Bronchial epithelial cell (primary cell): ENCODE data around the gene ELOVL1. TPM values are rescaled to one million over a fixed set of nuclear protein-coding genes. Genes with fewer than 3 reads are reported as not detected.

Experiments
- DNase-seq: peaks from one replicate; pipeline ENCODE4 v3.0.0-alpha.2; 2010; ENCODE audit warnings: low read depth
- FAIRE-seq: peaks from 2 replicates; lab custom pipeline; 2011; peaks lifted over from hg19 to GRCh38; lab: Jason Lieb, UNC
- H3K27me3 ChIP-seq: 2 replicates; pipeline ENCODE4 v1.5.1; 2011; ENCODE audit warnings: low read length; ENCODE audit not compliant: control insufficient read depth, insufficient read depth
- H3K36me3 ChIP-seq: 2 replicates; pipeline ENCODE4 v1.5.1; 2011; ENCODE audit warnings: low read length; ENCODE audit not compliant: control insufficient read depth, insufficient read depth
- H3K4me3 ChIP-seq: 2 replicates; pipeline ENCODE4 v1.5.1; 2011; ENCODE audit warnings: mild to moderate bottlenecking, low read depth, low read length, control low read depth
- CTCF ChIP-seq: IDR thresholded peaks from 2 replicates; pipeline ENCODE4 v1.5.1; 2011; ENCODE audit warnings: mild to moderate bottlenecking, moderate library complexity, low read length, control low read depth, inconsistent platforms; ENCODE audit not compliant: insufficient read depth, severe bottlenecking
- total RNA-seq: library from RNA; depleted of rRNA; stranded (reverse); fragments of >200 nt; gene quantifications from 2 replicates; pipeline ENCODE4 v1.2.1, GENCODE V29; 2014

Gene ELOVL1
- total RNA-seq, 1 donor from 2014 or later: 55.8 TPM

GRCh38 chr1:43350976-43351375 is 16.8 kb downstream of the ELOVL1 start:
- no peak for FAIRE-seq
- no peaks in the 10 kb centered on the region for H3K27me3 ChIP-seq
- H3K36me3 ChIP-seq: no peaks in the 10 kb centered on the region
- H3K4me3 ChIP-seq: no peak overlapping the region
- TF ChIP-seq CTCF: no peak
- DNase-seq: no peak

- Histone ChIP-seq H3K36me3 (no peaks in the 10 kb centered on the region), H3K27me3 (no peaks in the 10 kb centered on the region), H3K4me3 (peak overlapping the region; percentile 71)
- no peak for FAIRE-seq
- peak; percentile 41 for DNase-seq
- TF ChIP-seq CTCF: no peak
Measured at GRCh38 chr1:43349594-43350306, 18.1 kb downstream of the ELOVL1 start.

- FAIRE-seq (no peak), DNase-seq (peak; percentile 67)
- Histone ChIP-seq H3K27me3 (no peaks in the 10 kb centered on the region), H3K4me3 (peak overlapping the region; percentile 71), H3K36me3 (no peaks in the 10 kb centered on the region)
- no peak for TF ChIP-seq CTCF
Measured at GRCh38 chr1:43348809-43349593, 18.8 kb downstream of the ELOVL1 start.

- Histone ChIP-seq H3K27me3 (no peaks in the 10 kb centered on the region), H3K36me3 (no peaks in the 10 kb centered on the region), H3K4me3 (peak overlapping the region; percentile 71)
- TF ChIP-seq CTCF: no peak
- DNase-seq: peak; percentile 37
- no peak for FAIRE-seq
Measured at GRCh38 chr1:43348343-43348808, 19.4 kb downstream of the ELOVL1 start.

- no peak overlapping the region for H3K4me3 ChIP-seq
- H3K36me3 ChIP-seq: no peaks in the 10 kb centered on the region
- DNase-seq (no peak), FAIRE-seq (no peak)
- no peaks in the 10 kb centered on the region for H3K27me3 ChIP-seq
- no peak for TF ChIP-seq CTCF
Measured at GRCh38 chr1:43346636-43347035, 21.2 kb downstream of the ELOVL1 start.
